GM23338 (cell line): ENCODE data around the gene RIMS3. TPM values are rescaled to one million over a fixed set of nuclear protein-coding genes. Genes with fewer than 3 reads are reported as not detected.

Source experiments
- ATAC-seq: fragments of 200-7000 bp; cut with Tn5 transposase; 3 replicates; pipeline ENCODE4 v1.9.1; 2020
- DNase-seq: peaks from one replicate; pipeline ENCODE4 v3.0.0-alpha.2; 2015; ENCODE audit warnings: low spot score
- H2AFZ ChIP-seq: fragments of 200-600 bp; sonication (generic); 2 replicates; pipeline ENCODE4 v1.8.0; 2016; ENCODE audit warnings: antibody characterized with exemption, mild to moderate bottlenecking, moderate library complexity
- H3F3A ChIP-seq: fragments of 200-600 bp; sonication (generic); replicated peaks from 2 replicates; pipeline ENCODE4 v1.8.0; 2017; ENCODE audit warnings: antibody characterized with exemption, mixed run types, low read depth
- H3K27ac ChIP-seq: fragments of 200-600 bp; sonication (generic); 2 replicates; pipeline ENCODE4 v1.6.1; 2016; ENCODE audit warnings: low read depth
- H3K27me3 ChIP-seq: fragments of 200-600 bp; sonication (generic); 2 replicates; pipeline ENCODE4 v1.8.0; 2016; ENCODE audit warnings: mild to moderate bottlenecking, mixed run types, moderate library complexity; ENCODE audit not compliant: insufficient read depth
- H3K36me3 ChIP-seq: fragments of 200-600 bp; sonication (generic); 2 replicates; pipeline ENCODE4 v1.8.0; 2016; ENCODE audit warnings: mild to moderate bottlenecking; ENCODE audit not compliant: insufficient read depth
- H3K4me1 ChIP-seq: fragments of 200-600 bp; sonication (generic); 2 replicates; pipeline ENCODE4 v1.8.0; 2016; ENCODE audit warnings: mild to moderate bottlenecking, moderate library complexity; ENCODE audit not compliant: insufficient read depth
- H3K4me2 ChIP-seq: fragments of 200-600 bp; sonication (generic); 2 replicates; pipeline ENCODE4 v1.7.1; 2017; ENCODE audit warnings: mixed run types
- H3K4me3 ChIP-seq: fragments of 200-600 bp; sonication (generic); 2 replicates; pipeline ENCODE4 v1.6.1; 2016; ENCODE audit warnings: mixed run types
- H3K79me2 ChIP-seq: fragments of 200-600 bp; sonication (generic); replicated peaks from 2 replicates; pipeline ENCODE4 v1.8.0; 2017; ENCODE audit warnings: mild to moderate bottlenecking; ENCODE audit not compliant: insufficient read depth
- H3K9me2 ChIP-seq: fragments of 200-600 bp; sonication (generic); 2 replicates; pipeline ENCODE4 v1.8.0; 2017; ENCODE audit not compliant: insufficient read depth
- H4K20me1 ChIP-seq: fragments of 200-600 bp; sonication (generic); replicated peaks from 2 replicates; pipeline ENCODE4 v1.8.0; 2017; ENCODE audit warnings: mild to moderate bottlenecking; ENCODE audit not compliant: insufficient read depth
- H3K27ac Mint-ChIP-seq: 2 replicates; pipeline ENCODE4 v1.8.0; 2020; ENCODE audit warnings: inconsistent platforms, mild to moderate bottlenecking, moderate library complexity, mixed read lengths
- H3K27me3 Mint-ChIP-seq: 3 replicates; pipeline ENCODE4 v1.8.0; 2022; ENCODE audit warnings: low read depth, mild to moderate bottlenecking, moderate library complexity, mixed read lengths, inconsistent platforms; ENCODE audit not compliant: insufficient read depth, poor library complexity
- H3K36me3 Mint-ChIP-seq: 3 replicates; pipeline ENCODE4 v1.8.0; 2021; ENCODE audit warnings: low read depth, mild to moderate bottlenecking, inconsistent platforms, moderate library complexity, mixed read lengths
- H3K4me1 Mint-ChIP-seq: 3 replicates; pipeline ENCODE4 v1.8.0; 2020; ENCODE audit warnings: mild to moderate bottlenecking, inconsistent platforms, mixed read lengths
- H3K4me3 Mint-ChIP-seq: 3 replicates; pipeline ENCODE4 v1.8.0; 2021; ENCODE audit warnings: moderate library complexity, mild to moderate bottlenecking, inconsistent platforms, mixed read lengths
- H3K9me3 Mint-ChIP-seq: 3 replicates; pipeline ENCODE4 v1.8.0; 2020; ENCODE audit warnings: moderate library complexity, mild to moderate bottlenecking, inconsistent platforms, mixed read lengths
- CREB1 ChIP-seq: fragments of 250-450 bp; sonication (Bioruptor Pico); IDR thresholded peaks from 2 replicates; pipeline ENCODE4 v1.5.0; 2020; ENCODE audit warnings: low read depth, mild to moderate bottlenecking, moderate library complexity
- EZH2 ChIP-seq: fragments of 200-600 bp; sonication (generic); IDR thresholded peaks from one replicate; pipeline ENCODE4 v1.8.0; 2017; ENCODE audit warnings: antibody characterized with exemption, mild to moderate bottlenecking, low read depth; ENCODE audit not compliant: unreplicated experiment
- JUNB ChIP-seq: IDR thresholded peaks from one replicate; pipeline ENCODE4 v1.6.1; 2016; ENCODE audit warnings: antibody characterized with exemption; ENCODE audit not compliant: unreplicated experiment
- polyA plus RNA-seq: library from polyadenylated mRNA; unstranded; fragments of >200 nt; fragmentation: Nextera tagmentation; extraction: Ambion mirVana; gene quantifications from 2 replicates; pipeline ENCODE4 v1.2.1, GENCODE V29; 2016
- total RNA-seq: library from RNA; depleted of rRNA; stranded (reverse); fragments of >200 nt; shearing (Covaris generic); gene quantifications from 2 replicates; pipeline ENCODE4 v1.2.3, GENCODE V29; 2014
- TF ChIP-seq, protein P1 (sequence below): fragments of 250-450 bp; sonication (Bioruptor Pico); IDR thresholded peaks from 2 replicates; pipeline ENCODE4 v1.5.0; 2020; ENCODE audit warnings: mild to moderate bottlenecking, moderate library complexity
- TF ChIP-seq, protein P2 (sequence below): IDR thresholded peaks from 2 replicates; pipeline ENCODE4 v1.6.1; 2016; ENCODE audit warnings: antibody characterized with exemption
- TF ChIP-seq, protein P3 (sequence below), 2 experiments: fragments of 200-600 bp in 1 of 2; sonication (generic) in 1 of 2; conservative IDR thresholded peaks; 2 replicates each; pipeline versions ENCODE4 v1.5.1 to v1.6.1; 2016 to 2017; ENCODE audit warnings: antibody characterized with exemption in 2 of 2, low read depth in 2 of 2, mild to moderate bottlenecking in 2 of 2, moderate library complexity in 1 of 2

Gene RIMS3
- total and polyA plus RNA-seq, 2 experiments from 2014 or later = 8.7 to 27.2 TPM

DNA sequence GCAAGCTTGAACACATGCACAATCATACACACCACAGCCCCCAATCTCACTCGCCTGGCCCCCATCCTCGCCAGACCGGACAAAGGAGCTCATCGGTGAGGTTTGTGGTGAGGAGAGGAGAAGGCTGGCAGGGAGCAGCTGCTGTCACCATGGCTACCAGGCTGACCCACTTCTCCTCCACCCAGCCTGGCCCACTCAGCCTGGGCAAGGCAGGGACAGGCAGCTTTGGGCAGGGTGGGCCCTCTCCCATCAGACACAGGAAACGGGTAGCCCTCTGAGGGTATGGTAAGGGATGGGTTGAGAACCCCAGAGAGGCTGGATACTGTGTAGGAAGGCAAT lies 15.9 kb downstream of the RIMS3 start:
- no peaks in the 10 kb centered on the region for H3K9me2 ChIP-seq
- no peaks in the 10 kb centered on the region for H3F3A ChIP-seq
- peaks cover 15% of the 10 kb centered on the region for H3K4me1 Mint-ChIP-seq
- TF ChIP-seq JUNB = no peak
- TF ChIP-seq, protein P1, sequence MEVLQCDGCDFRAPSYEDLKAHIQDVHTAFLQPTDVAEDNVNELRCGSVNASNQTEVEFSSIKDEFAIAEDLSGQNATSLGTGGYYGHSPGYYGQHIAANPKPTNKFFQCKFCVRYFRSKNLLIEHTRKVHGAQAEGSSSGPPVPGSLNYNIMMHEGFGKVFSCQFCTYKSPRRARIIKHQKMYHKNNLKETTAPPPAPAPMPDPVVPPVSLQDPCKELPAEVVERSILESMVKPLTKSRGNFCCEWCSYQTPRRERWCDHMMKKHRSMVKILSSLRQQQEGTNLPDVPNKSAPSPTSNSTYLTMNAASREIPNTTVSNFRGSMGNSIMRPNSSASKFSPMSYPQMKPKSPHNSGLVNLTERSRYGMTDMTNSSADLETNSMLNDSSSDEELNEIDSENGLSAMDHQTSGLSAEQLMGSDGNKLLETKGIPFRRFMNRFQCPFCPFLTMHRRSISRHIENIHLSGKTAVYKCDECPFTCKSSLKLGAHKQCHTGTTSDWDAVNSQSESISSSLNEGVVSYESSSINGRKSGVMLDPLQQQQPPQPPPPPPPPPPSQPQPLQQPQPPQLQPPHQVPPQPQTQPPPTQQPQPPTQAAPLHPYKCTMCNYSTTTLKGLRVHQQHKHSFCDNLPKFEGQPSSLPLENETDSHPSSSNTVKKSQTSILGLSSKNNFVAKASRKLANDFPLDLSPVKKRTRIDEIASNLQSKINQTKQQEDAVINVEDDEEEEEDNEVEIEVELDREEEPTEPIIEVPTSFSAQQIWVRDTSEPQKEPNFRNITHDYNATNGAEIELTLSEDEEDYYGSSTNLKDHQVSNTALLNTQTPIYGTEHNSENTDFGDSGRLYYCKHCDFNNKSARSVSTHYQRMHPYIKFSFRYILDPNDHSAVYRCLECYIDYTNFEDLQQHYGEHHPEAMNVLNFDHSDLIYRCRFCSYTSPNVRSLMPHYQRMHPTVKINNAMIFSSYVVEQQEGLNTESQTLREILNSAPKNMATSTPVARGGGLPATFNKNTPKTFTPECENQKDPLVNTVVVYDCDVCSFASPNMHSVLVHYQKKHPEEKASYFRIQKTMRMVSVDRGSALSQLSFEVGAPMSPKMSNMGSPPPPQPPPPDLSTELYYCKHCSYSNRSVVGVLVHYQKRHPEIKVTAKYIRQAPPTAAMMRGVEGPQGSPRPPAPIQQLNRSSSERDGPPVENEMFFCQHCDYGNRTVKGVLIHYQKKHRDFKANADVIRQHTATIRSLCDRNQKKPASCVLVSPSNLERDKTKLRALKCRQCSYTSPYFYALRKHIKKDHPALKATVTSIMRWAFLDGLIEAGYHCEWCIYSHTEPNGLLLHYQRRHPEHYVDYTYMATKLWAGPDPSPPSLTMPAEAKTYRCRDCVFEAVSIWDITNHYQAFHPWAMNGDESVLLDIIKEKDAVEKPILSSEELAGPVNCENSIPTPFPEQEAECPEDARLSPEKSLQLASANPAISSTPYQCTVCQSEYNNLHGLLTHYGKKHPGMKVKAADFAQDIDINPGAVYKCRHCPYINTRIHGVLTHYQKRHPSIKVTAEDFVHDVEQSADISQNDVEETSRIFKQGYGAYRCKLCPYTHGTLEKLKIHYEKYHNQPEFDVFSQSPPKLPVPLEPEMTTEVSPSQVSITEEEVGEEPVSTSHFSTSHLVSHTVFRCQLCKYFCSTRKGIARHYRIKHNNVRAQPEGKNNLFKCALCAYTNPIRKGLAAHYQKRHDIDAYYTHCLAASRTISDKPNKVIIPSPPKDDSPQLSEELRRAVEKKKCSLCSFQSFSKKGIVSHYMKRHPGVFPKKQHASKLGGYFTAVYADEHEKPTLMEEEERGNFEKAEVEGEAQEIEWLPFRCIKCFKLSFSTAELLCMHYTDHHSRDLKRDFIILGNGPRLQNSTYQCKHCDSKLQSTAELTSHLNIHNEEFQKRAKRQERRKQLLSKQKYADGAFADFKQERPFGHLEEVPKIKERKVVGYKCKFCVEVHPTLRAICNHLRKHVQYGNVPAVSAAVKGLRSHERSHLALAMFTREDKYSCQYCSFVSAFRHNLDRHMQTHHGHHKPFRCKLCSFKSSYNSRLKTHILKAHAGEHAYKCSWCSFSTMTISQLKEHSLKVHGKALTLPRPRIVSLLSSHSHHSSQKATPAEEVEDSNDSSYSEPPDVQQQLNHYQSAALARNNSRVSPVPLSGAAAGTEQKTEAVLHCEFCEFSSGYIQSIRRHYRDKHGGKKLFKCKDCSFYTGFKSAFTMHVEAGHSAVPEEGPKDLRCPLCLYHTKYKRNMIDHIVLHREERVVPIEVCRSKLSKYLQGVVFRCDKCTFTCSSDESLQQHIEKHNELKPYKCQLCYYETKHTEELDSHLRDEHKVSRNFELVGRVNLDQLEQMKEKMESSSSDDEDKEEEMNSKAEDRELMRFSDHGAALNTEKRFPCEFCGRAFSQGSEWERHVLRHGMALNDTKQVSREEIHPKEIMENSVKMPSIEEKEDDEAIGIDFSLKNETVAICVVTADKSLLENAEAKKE (CRISPR knock-in tag) = no peak
- no peak for TF ChIP-seq EZH2
- H3K4me3 Mint-ChIP-seq = no peak overlapping the region
- H4K20me1 ChIP-seq = peaks cover 10% of the 10 kb centered on the region; the same call in 1 of the 2 replicates
- no peak overlapping the region for H3K4me3 ChIP-seq
- no peak overlapping the region for H2AFZ ChIP-seq
- DNase-seq (no peak), ATAC-seq (no peak)
- peaks cover 6% of the 10 kb centered on the region for H3K27me3 Mint-ChIP-seq
- H3K27me3 ChIP-seq = no peaks in the 10 kb centered on the region
- peaks cover 14% of the 10 kb centered on the region for H3K4me1 ChIP-seq
- H3K36me3 Mint-ChIP-seq = no peaks in the 10 kb centered on the region
- no peak overlapping the region for H3K4me2 ChIP-seq
- H3K79me2 ChIP-seq = no peaks in the 10 kb centered on the region
- H3K27ac ChIP-seq = no peak overlapping the region
- no peaks in the 10 kb centered on the region for H3K9me3 Mint-ChIP-seq
- no peaks in the 10 kb centered on the region for H3K36me3 ChIP-seq
- H3K27ac Mint-ChIP-seq = no peak overlapping the region

DNA sequence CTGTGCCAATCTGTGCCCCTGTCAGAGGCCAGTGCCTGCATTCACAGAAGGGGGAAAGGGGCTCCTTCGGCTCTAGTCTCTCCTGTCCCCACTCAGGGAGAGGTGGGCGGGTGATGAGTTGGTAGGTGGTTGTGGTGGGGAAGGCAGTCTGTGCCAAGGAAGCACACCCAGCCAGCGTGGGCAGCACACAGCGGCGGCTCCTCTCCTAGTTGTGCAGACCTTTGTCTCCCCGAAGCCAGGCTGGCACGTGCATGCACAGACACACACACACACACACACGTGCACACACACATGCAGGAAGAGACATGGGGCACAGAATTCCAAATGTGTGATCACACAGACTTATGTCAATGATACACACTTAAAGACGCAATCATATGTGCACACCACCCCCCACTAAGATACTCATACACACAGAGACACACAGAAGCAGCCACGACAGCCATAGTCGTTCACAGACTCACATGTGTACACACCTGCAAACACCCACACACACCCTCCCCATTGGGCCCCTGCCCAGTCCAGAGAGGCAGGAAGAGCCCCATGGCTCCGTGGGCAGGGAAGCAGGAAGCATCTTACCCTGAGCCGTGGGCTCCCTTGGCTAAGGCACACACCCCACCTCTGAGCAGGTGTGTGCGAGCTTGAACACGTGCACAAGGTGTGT lies 16.4 kb downstream of the RIMS3 start:
- Histone ChIP-seq H3K4me3 (no peak overlapping the region), H3K4me2 (no peak overlapping the region), H4K20me1 (peaks cover 10% of the 10 kb centered on the region; the same call in 1 of the 2 replicates), H3K79me2 (no peaks in the 10 kb centered on the region), H3K4me1 (peaks cover 10% of the 10 kb centered on the region), H3K27me3 (no peaks in the 10 kb centered on the region), H3F3A (no peaks in the 10 kb centered on the region), H2AFZ (no peak overlapping the region), H3K9me2 (no peaks in the 10 kb centered on the region), H3K27ac (no peak overlapping the region), H3K36me3 (no peaks in the 10 kb centered on the region)
- H3K27ac Mint-ChIP-seq = no peak overlapping the region
- H3K36me3 Mint-ChIP-seq = no peaks in the 10 kb centered on the region
- H3K27me3 Mint-ChIP-seq = peaks cover 2% of the 10 kb centered on the region
- H3K4me1 Mint-ChIP-seq = peaks cover 10% of the 10 kb centered on the region; the same call in 2 of the 3 replicates
- DNase-seq = no peak
- no peaks in the 10 kb centered on the region for H3K9me3 Mint-ChIP-seq
- ATAC-seq = no peak
- no peak overlapping the region for H3K4me3 Mint-ChIP-seq
- TF ChIP-seq JUNB (no peak), EZH2 (no peak), CREB1 (CRISPR knock-in tag) (no peak)
- TF ChIP-seq, protein P2, sequence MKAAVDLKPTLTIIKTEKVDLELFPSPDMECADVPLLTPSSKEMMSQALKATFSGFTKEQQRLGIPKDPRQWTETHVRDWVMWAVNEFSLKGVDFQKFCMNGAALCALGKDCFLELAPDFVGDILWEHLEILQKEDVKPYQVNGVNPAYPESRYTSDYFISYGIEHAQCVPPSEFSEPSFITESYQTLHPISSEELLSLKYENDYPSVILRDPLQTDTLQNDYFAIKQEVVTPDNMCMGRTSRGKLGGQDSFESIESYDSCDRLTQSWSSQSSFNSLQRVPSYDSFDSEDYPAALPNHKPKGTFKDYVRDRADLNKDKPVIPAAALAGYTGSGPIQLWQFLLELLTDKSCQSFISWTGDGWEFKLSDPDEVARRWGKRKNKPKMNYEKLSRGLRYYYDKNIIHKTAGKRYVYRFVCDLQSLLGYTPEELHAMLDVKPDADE = no peak
- TF ChIP-seq, protein P3, sequence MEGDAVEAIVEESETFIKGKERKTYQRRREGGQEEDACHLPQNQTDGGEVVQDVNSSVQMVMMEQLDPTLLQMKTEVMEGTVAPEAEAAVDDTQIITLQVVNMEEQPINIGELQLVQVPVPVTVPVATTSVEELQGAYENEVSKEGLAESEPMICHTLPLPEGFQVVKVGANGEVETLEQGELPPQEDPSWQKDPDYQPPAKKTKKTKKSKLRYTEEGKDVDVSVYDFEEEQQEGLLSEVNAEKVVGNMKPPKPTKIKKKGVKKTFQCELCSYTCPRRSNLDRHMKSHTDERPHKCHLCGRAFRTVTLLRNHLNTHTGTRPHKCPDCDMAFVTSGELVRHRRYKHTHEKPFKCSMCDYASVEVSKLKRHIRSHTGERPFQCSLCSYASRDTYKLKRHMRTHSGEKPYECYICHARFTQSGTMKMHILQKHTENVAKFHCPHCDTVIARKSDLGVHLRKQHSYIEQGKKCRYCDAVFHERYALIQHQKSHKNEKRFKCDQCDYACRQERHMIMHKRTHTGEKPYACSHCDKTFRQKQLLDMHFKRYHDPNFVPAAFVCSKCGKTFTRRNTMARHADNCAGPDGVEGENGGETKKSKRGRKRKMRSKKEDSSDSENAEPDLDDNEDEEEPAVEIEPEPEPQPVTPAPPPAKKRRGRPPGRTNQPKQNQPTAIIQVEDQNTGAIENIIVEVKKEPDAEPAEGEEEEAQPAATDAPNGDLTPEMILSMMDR (conservative IDR thresholded peaks at IDR 0.05; ENCODE audit: low read depth in 2 of 2) = no peak
